C4-2B (cell line): ENCODE data around the gene TCF4.

Experiments
- ZFX ChIP-seq: fragments of 450-650 bp; IDR thresholded peaks from 2 replicates; pipeline ENCODE4 v1.6.1; 2017
- TF ChIP-seq, protein P1 (sequence below): fragments of 450-650 bp; conservative IDR thresholded peaks from 2 replicates; pipeline ENCODE4 v1.5.1; 2017; ENCODE audit warnings: mild to moderate bottlenecking

DNA sequence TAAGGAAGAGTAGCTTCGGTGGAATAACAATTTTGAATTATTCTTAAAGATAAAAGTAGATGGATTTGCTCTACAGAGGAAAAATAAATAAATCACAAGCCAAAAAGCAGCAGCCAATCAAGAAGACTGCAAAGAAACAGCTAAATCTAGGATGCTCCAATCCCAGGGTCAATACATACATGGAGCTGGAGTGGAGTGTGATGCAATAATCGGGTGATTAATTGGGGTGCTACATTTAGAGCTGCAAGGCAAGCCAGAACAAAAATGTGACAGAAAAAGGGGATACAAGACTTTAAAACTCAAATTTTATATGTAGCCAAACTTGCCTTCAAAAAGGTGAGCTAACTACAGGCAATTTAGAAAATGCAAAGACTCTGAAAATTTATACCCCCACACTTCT is 215.8 kb downstream of the TCF4 start:
- TF ChIP-seq, protein P1, sequence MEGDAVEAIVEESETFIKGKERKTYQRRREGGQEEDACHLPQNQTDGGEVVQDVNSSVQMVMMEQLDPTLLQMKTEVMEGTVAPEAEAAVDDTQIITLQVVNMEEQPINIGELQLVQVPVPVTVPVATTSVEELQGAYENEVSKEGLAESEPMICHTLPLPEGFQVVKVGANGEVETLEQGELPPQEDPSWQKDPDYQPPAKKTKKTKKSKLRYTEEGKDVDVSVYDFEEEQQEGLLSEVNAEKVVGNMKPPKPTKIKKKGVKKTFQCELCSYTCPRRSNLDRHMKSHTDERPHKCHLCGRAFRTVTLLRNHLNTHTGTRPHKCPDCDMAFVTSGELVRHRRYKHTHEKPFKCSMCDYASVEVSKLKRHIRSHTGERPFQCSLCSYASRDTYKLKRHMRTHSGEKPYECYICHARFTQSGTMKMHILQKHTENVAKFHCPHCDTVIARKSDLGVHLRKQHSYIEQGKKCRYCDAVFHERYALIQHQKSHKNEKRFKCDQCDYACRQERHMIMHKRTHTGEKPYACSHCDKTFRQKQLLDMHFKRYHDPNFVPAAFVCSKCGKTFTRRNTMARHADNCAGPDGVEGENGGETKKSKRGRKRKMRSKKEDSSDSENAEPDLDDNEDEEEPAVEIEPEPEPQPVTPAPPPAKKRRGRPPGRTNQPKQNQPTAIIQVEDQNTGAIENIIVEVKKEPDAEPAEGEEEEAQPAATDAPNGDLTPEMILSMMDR: no peak
- no peak for TF ChIP-seq ZFX
